Trophoblast cell (in vitro differentiated cells and primary cell): ENCODE data around the gene PRIMA1.
"Not testable (repeated sequence)": the region's sequence is repeated elsewhere in the genome, so short reads cannot be mapped to it uniquely, and the experiment has no call there.

ENCODE experiments used
- DNase-seq, 2 donors: peaks; one replicate each; pipeline ENCODE4 v3.0.0-alpha.2; 2016
- H2AFZ ChIP-seq: 2 replicates; pipeline ENCODE4 v1.6.1; 2013; ENCODE audit warnings: low read length, moderate library complexity, mild to moderate bottlenecking; ENCODE audit not compliant: insufficient read depth, poor library complexity
- H2AK5ac ChIP-seq: 2 replicates; pipeline ENCODE4 v1.6.1; 2013; ENCODE audit warnings: mild to moderate bottlenecking, low read length
- H2BK120ac ChIP-seq: 2 replicates; pipeline ENCODE4 v1.6.1; 2013; ENCODE audit warnings: low read length, mild to moderate bottlenecking, moderate library complexity; ENCODE audit not compliant: insufficient read depth, poor library complexity
- H2BK12ac ChIP-seq: 2 replicates; pipeline ENCODE4 v1.6.1; 2013; ENCODE audit warnings: mild to moderate bottlenecking, low read length, moderate library complexity
- H2BK5ac ChIP-seq: 2 replicates; pipeline ENCODE4 v1.6.1; 2013; ENCODE audit warnings: low read length, low read depth, moderate library complexity, mild to moderate bottlenecking; ENCODE audit not compliant: poor library complexity
- H3K14ac ChIP-seq: 2 replicates; pipeline ENCODE4 v1.6.1; 2013; ENCODE audit warnings: mild to moderate bottlenecking, low read length
- H3K18ac ChIP-seq: 2 replicates; pipeline ENCODE4 v1.6.1; 2013; ENCODE audit warnings: mild to moderate bottlenecking, low read length
- H3K23ac ChIP-seq: 2 replicates; pipeline ENCODE4 v1.6.1; 2013; ENCODE audit warnings: low read length
- H3K27ac ChIP-seq: 2 replicates; pipeline ENCODE4 v1.5.1; 2013; ENCODE audit warnings: low read depth, mild to moderate bottlenecking, inconsistent platforms, low read length, moderate library complexity
- H3K27me3 ChIP-seq: 2 replicates; pipeline ENCODE4 v1.6.1; 2013; ENCODE audit warnings: inconsistent platforms, mild to moderate bottlenecking, low read length, moderate library complexity; ENCODE audit not compliant: insufficient read depth
- H3K36me3 ChIP-seq, 2 experiments: 1 replicate in 1 of 2; 2 replicates in 1 of 2; pipeline ENCODE4 v1.6.1; 2013; ENCODE audit warnings: low read length in 2 of 2, mild to moderate bottlenecking in 2 of 2, moderate library complexity in 1 of 2; ENCODE audit not compliant: insufficient read depth in 2 of 2, control insufficient read depth in 1 of 2
- H3K4ac ChIP-seq: 2 replicates; pipeline ENCODE4 v1.6.1; 2013; ENCODE audit warnings: low read depth, mild to moderate bottlenecking, low read length, moderate library complexity
- H3K4me1 ChIP-seq, 2 experiments: 1 replicate in 1 of 2; 2 replicates in 1 of 2; pipeline ENCODE4 v1.6.1; 2013; ENCODE audit warnings: low read length in 2 of 2, mild to moderate bottlenecking in 2 of 2, moderate library complexity in 1 of 2; ENCODE audit not compliant: insufficient read depth in 2 of 2, control insufficient read depth in 1 of 2
- H3K4me2 ChIP-seq: 2 replicates; pipeline ENCODE4 v1.6.1; 2013; ENCODE audit warnings: inconsistent platforms, mild to moderate bottlenecking, low read length, moderate library complexity
- H3K4me3 ChIP-seq: 2 replicates; pipeline ENCODE4 v1.5.1; 2013; ENCODE audit warnings: mild to moderate bottlenecking, low read depth, low read length, inconsistent platforms
- H3K79me1 ChIP-seq: one replicate; pipeline ENCODE4 v1.6.1; 2013; ENCODE audit warnings: low read length
- H3K79me2 ChIP-seq: 2 replicates; pipeline ENCODE4 v1.6.1; 2013; ENCODE audit warnings: low read length, mild to moderate bottlenecking; ENCODE audit not compliant: control insufficient read depth, insufficient read depth, poor library complexity
- H3K9ac ChIP-seq: 2 replicates; pipeline ENCODE4 v1.6.1; 2013; ENCODE audit warnings: mild to moderate bottlenecking, low read length
- H3K9me3 ChIP-seq: 2 replicates; pipeline ENCODE4 v1.6.1; 2013; ENCODE audit warnings: low read depth, mild to moderate bottlenecking, control low read depth, inconsistent platforms, low read length; ENCODE audit not compliant: insufficient read depth
- H4K12ac ChIP-seq: 2 replicates; pipeline ENCODE4 v1.6.1; 2013; ENCODE audit warnings: low read depth, mild to moderate bottlenecking, low read length, moderate library complexity
- H4K8ac ChIP-seq: 2 replicates; pipeline ENCODE4 v1.6.1; 2013; ENCODE audit warnings: low read depth, mild to moderate bottlenecking, low read length, moderate library complexity
- H4K91ac ChIP-seq: one replicate; pipeline ENCODE4 v1.6.1; 2013; ENCODE audit warnings: low read depth, mild to moderate bottlenecking, low read length, moderate library complexity
- WGBS: extraction: QIAGEN DNeasy Blood & Tissue Kit; methylation state at CpG from one replicate; pipeline ENCODE4 v1.1.7; 2013; ENCODE audit warnings: missing lambda C conversion rate; ENCODE audit not compliant: insufficient read length, insufficient coverage; ENCODE audit errors: extremely low coverage; 5-methylcytosine and 5-hydroxymethylcytosine counted together

Gene PRIMA1

DNA sequence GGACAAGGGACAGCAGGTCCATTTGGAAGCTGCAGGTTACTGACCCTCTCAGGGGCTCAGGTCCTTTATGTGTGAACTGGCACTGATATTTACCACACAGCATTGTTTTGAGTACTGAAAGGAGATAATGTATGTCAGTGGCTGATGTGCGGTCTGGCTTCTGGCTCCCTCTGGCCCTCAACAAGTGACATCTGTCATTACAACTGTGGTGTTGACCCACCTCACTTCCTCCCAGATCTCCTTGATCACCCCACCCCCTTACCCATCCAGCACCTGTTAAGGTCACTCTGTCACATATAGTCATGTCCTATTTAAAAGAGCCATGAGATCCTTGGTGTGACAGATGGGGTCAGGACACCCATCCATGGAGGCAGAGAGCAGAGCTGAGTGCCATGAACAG lies 22.7 kb upstream of the PRIMA1 start:
- Histone ChIP-seq H3K9me3 (peaks cover 13% of the 10 kb centered on the region), H2AFZ (no peak overlapping the region), H3K79me1 (no peaks in the 10 kb centered on the region), H4K12ac (no peak overlapping the region), H3K18ac (no peak overlapping the region), H3K27ac (no peak overlapping the region), H2BK5ac (no peak overlapping the region), H3K23ac (no peak overlapping the region), H3K79me2 (no peaks in the 10 kb centered on the region), H3K36me3 (no peaks in the 10 kb centered on the region), H3K4me3 (no peak overlapping the region), H4K8ac (no peak overlapping the region), H3K4me2 (no peak overlapping the region), H2BK120ac (no peak overlapping the region), H3K9ac (no peak overlapping the region), H3K14ac (no peak overlapping the region), H3K27me3 (no peaks in the 10 kb centered on the region), H2BK12ac (no peak overlapping the region), H4K91ac (no peak overlapping the region), H2AK5ac (no peak overlapping the region), H3K4ac (no peak overlapping the region), H3K4me1 (no peaks in the 10 kb centered on the region)
- DNase-seq: no peak
- no CpG with 5 or more reads among the region's 1 CpG for WGBS

DNA sequence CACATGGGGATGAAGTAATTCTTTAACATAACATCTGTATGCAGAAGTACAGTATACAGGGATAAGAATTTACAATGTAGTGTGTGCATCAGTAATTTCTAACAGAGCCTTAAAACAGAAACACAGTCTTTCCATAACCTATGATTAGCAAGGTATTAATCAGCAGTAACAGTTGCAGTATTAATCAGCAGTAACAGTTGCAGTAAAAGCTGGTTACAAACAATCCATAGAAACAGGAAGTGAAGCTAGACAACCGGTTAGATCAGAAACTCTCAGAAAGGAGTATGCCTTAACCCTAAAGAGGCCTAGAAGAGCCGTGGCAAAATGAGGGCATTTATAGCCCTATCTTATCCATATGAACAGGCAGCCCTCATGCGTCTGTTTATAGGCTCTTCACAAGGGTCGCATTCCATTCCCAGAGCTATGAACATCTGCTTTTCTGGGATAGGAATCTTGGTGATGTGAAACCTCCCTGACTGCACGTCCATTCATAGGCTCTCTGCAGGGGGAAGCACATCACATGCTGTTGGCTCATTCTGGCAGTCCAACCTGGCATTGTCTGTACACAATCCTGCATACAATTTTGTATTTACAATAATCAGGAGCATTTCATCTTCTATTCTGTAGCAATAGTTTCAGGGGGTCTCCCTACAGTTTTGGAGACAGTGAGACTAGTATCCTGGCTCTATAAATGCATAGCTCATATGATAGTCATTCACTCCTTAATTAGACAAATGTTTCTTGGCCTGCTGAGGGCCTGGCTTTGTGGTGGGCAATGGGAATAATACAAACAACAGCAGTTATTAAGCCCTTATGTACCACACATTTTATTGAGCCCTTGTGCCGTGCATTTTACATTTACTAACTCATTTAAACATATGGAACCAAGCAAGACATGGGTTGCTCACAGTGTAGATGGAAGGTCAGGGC lies 21.5 kb upstream of the PRIMA1 start:
- not testable (repeated sequence) for H3K4me1 ChIP-seq, H3K9ac ChIP-seq, H3K27ac ChIP-seq, H3K79me2 ChIP-seq, H3K18ac ChIP-seq, H3K4me3 ChIP-seq, H3K27me3 ChIP-seq, H2BK5ac ChIP-seq, H4K91ac ChIP-seq, H2BK12ac ChIP-seq, H3K4me2 ChIP-seq, H3K79me1 ChIP-seq, H2AK5ac ChIP-seq, H4K8ac ChIP-seq, H3K36me3 ChIP-seq, DNase-seq, H2AFZ ChIP-seq, H3K23ac ChIP-seq, H2BK120ac ChIP-seq, H3K4ac ChIP-seq, H4K12ac ChIP-seq, H3K14ac ChIP-seq
- peaks cover 13% of the 10 kb centered on the region for H3K9me3 ChIP-seq
- WGBS: no CpG with 5 or more reads among the region's 6 CpGs

DNA sequence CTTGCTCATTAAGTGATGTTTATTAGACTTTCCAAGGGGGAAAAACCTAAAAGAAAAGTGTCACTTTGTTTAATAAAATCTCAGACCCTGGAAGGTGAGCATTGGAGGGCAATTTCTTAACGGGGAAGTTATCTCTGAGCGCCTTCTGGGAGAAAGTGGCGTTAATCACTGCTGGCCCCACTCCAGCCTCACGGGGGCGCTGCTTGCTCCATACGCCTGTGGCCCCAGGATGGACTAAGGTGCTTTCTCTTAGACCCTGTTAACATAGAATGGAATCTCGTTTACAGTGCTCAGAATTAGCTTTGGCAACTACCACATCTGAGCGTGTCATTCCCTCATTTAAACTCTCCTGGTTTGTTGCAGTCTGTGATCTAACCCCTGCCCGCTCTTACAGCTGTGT lies 16.4 kb upstream of the PRIMA1 start:
- Histone ChIP-seq H3K27me3 (no peaks in the 10 kb centered on the region), H3K4me1 (no peaks in the 10 kb centered on the region), H3K27ac (no peak overlapping the region), H3K23ac (no peak overlapping the region), H2BK120ac (no peak overlapping the region), H3K9me3 (peaks cover 5% of the 10 kb centered on the region), H3K36me3 (no peaks in the 10 kb centered on the region), H2AK5ac (no peak overlapping the region), H3K4ac (no peak overlapping the region), H3K79me1 (no peaks in the 10 kb centered on the region), H2AFZ (no peak overlapping the region), H4K91ac (no peak overlapping the region), H4K12ac (no peak overlapping the region), H2BK12ac (no peak overlapping the region), H3K9ac (no peak overlapping the region), H2BK5ac (no peak overlapping the region), H3K14ac (no peak overlapping the region), H3K4me3 (no peak overlapping the region), H3K4me2 (no peak overlapping the region), H4K8ac (no peak overlapping the region), H3K18ac (no peak overlapping the region), H3K79me2 (no peaks in the 10 kb centered on the region)
- no CpG with 5 or more reads among the region's 9 CpGs for WGBS
- no peak for DNase-seq

DNA sequence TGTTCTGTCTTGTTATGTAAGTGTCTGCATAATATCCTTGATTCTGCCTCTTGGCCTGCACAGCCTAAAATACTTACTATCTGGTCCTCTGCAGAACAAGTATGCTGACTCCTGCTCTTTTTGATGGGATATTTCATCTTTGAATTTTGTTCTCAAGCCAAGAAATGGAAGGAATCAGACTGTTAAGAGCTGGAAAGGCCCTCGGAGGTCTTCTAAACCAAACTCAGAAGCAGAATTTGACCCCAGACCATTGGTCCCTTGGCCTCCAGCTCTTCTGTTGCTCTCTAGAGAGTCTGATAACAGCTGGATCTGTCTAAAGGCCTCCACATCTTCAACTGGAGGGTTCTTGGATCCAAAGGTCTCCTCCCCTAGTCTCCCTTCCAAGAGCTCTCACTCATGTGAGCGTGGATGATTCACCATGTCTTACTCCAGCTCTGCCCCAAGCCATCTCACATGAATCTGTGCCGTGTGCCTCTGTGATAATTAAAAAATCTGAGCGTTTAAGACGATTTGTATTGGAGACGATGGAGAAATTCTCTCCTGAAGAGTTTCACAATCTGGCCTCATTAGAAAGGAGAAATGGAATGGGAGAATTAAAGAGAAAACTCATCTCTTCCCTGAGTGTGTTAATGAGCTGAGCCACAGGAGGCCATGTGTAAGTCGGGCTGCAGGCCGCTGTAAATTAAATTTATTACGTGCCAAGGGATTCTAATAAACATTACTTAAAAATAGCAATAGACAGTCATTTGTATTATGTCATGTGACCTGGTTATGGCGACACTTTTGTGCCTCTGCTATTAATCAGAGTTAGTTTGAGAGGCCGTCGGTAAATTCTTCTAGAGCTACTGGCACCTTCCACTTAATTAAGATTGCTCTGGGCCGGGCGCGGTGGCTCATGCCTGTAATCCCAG lies 15.4 kb upstream of the PRIMA1 start:
- no peak overlapping the region for H2BK12ac ChIP-seq
- no peaks in the 10 kb centered on the region for H3K79me1 ChIP-seq
- no peak overlapping the region for H2BK120ac ChIP-seq
- H3K36me3 ChIP-seq: no peaks in the 10 kb centered on the region
- H4K8ac ChIP-seq: no peak overlapping the region
- H4K91ac ChIP-seq: no peak overlapping the region
- no peak overlapping the region for H2AFZ ChIP-seq
- no CpG with 5 or more reads among the region's 15 CpGs for WGBS
- no peak overlapping the region for H2BK5ac ChIP-seq
- no peak overlapping the region for H3K9ac ChIP-seq
- H2AK5ac ChIP-seq: no peak overlapping the region
- H3K9me3 ChIP-seq: peaks cover 2% of the 10 kb centered on the region
- H3K4me3 ChIP-seq: no peak overlapping the region
- H3K23ac ChIP-seq: no peak overlapping the region
- H3K27me3 ChIP-seq: no peaks in the 10 kb centered on the region
- H3K4ac ChIP-seq: no peak overlapping the region
- no peak overlapping the region for H3K18ac ChIP-seq
- H3K79me2 ChIP-seq: no peaks in the 10 kb centered on the region
- H3K14ac ChIP-seq: no peak overlapping the region
- no peak overlapping the region for H4K12ac ChIP-seq
- H3K4me1 ChIP-seq: no peaks in the 10 kb centered on the region
- no peak overlapping the region for H3K27ac ChIP-seq
- DNase-seq: no peak
- no peak overlapping the region for H3K4me2 ChIP-seq
